PC-3 (cell line): ENCODE measurements around the gene CACNA1C. TPM values are rescaled to one million over a fixed set of nuclear protein-coding genes. Genes with fewer than 3 reads are reported as not detected.

Source experiments
- ATAC-seq: fragments of 200-7000 bp; cut with Tn5 transposase; 2 replicates; pipeline ENCODE4 v1.9.1; 2020; ENCODE audit warnings: mild to moderate bottlenecking, moderate library complexity
- BruUV-seq: library from RNA; stranded (reverse); fragments of 400-500 nt; replicated peaks from 2 replicates; lab custom pipeline; 2021; lab: Mats Ljungman, UMichigan
- CTCF ChIA-PET: fragments of 300-600 bp; sonication (Branson Sonifier 250); formaldehyde crosslinking; loops from one replicate; lab custom pipeline; 2022; ENCODE audit warnings: antibody characterized with exemption; lab: Charles Lee
- POLR2A ChIA-PET: fragments of 300-600 bp; sonication (Branson Sonifier 250); formaldehyde crosslinking; loops from one replicate; lab custom pipeline; 2022; ENCODE audit warnings: antibody characterized with exemption; ENCODE audit not compliant: unreplicated experiment; lab: Charles Lee
- DNase-seq: peaks from one replicate; pipeline ENCODE4 v3.0.0-alpha.2; 2015
- H2AFZ ChIP-seq: fragments of 300-600 bp; sonication (generic); 2 replicates; pipeline ENCODE4 v1.6.0; 2016; ENCODE audit warnings: antibody characterized with exemption, low read length
- H3F3A ChIP-seq: fragments of 300-600 bp; sonication (generic); one replicate; pipeline ENCODE4 v1.6.0; 2017; ENCODE audit warnings: antibody characterized with exemption, low read length, control low read depth, mild to moderate bottlenecking; ENCODE audit not compliant: unreplicated experiment
- H3K27ac ChIP-seq: fragments of 300-600 bp; sonication (generic); 2 replicates; pipeline ENCODE4 v1.5.1; 2016; ENCODE audit warnings: mild to moderate bottlenecking, low read length
- H3K27me3 ChIP-seq: fragments of 300-600 bp; sonication (generic); 2 replicates; pipeline ENCODE4 v1.6.1; 2016; ENCODE audit warnings: low read length, mixed read lengths
- H3K36me3 ChIP-seq: fragments of 300-600 bp; sonication (generic); 2 replicates; pipeline ENCODE4 v1.6.1; 2016; ENCODE audit warnings: low read depth, mixed run types, low read length, mixed read lengths
- H3K4me1 ChIP-seq: fragments of 300-600 bp; sonication (generic); 2 replicates; pipeline ENCODE4 v1.5.1; 2016; ENCODE audit warnings: low read length; ENCODE audit not compliant: insufficient read depth
- H3K4me2 ChIP-seq: fragments of 300-600 bp; sonication (generic); 2 replicates; pipeline ENCODE4 v1.6.0; 2016; ENCODE audit warnings: low read length
- H3K4me3 ChIP-seq: fragments of 300-600 bp; sonication (generic); 2 replicates; pipeline ENCODE4 v1.5.1; 2016; ENCODE audit warnings: mild to moderate bottlenecking, low read length, mixed read lengths
- H3K79me2 ChIP-seq: fragments of 300-600 bp; sonication (generic); 2 replicates; pipeline ENCODE4 v1.6.1; 2017; ENCODE audit warnings: low read length, mixed read lengths
- H3K9ac ChIP-seq: fragments of 300-600 bp; sonication (generic); 2 replicates; pipeline ENCODE4 v1.6.0; 2016; ENCODE audit warnings: mild to moderate bottlenecking, low read length
- H3K9me2 ChIP-seq: fragments of 300-600 bp; sonication (generic); replicated peaks from 2 replicates; pipeline ENCODE4 v1.6.1; 2016; ENCODE audit warnings: mixed run types, low read length, mixed read lengths
- H3K9me3 ChIP-seq: fragments of 300-600 bp; sonication (generic); 2 replicates; pipeline ENCODE4 v1.6.1; 2016; ENCODE audit warnings: low read length, mixed read lengths
- H4K20me1 ChIP-seq: fragments of 300-600 bp; sonication (generic); 2 replicates; pipeline ENCODE4 v1.6.1; 2016; ENCODE audit warnings: low read length, mixed read lengths
- CTCF ChIP-seq: fragments of 300-600 bp; sonication (generic); conservative IDR thresholded peaks from 2 replicates; pipeline ENCODE4 v1.5.1; 2017; ENCODE audit warnings: antibody characterized with exemption, low read depth, mild to moderate bottlenecking, low read length
- EZH2 ChIP-seq: fragments of 300-600 bp; sonication (generic); IDR thresholded peaks from one replicate; pipeline ENCODE4 v1.6.1; 2017; ENCODE audit warnings: antibody characterized with exemption, mild to moderate bottlenecking, low read length; ENCODE audit not compliant: unreplicated experiment
- EZH2phosphoT487 ChIP-seq: fragments of 300-600 bp; sonication (generic); IDR thresholded peaks from 2 replicates; pipeline ENCODE4 v1.6.1; 2018; ENCODE audit warnings: mild to moderate bottlenecking, antibody characterized with exemption, low read length, borderline replicate concordance
- intact Hi-C: fragments of 100-400 bp; cut with micrococcal nuclease; formaldehyde crosslinking; loops from 2 replicates; pipeline ENCODE4 v1.9.0; 2023
- total RNA-seq: library from RNA; depleted of rRNA; stranded (reverse); fragments of >200 nt; gene quantifications from 2 replicates; pipeline ENCODE4 v1.2.3, GENCODE V29; 2014

CACNA1C gene
- total RNA-seq, 1 experiment from 2014 or later: not detected

- intact Hi-C loops: no loop called here
- Histone ChIP-seq H3K27me3 (peaks cover 80% of the 10 kb centered on the region), H3K9me3 (no peaks in the 10 kb centered on the region), H3K4me1 (no peaks in the 10 kb centered on the region), H3F3A (no peaks in the 10 kb centered on the region), H3K4me2 (no peak overlapping the region), H4K20me1 (no peaks in the 10 kb centered on the region), H3K9me2 (no peaks in the 10 kb centered on the region), H3K36me3 (no peaks in the 10 kb centered on the region), H2AFZ (no peak overlapping the region), H3K9ac (no peak overlapping the region), H3K4me3 (no peak overlapping the region), H3K27ac (no peak overlapping the region), H3K79me2 (no peaks in the 10 kb centered on the region)
- no TSS peak for BruUV-seq
- ChIA-PET POLR2A (no interaction called here), CTCF (no interaction called here)
- TF ChIP-seq CTCF (peak; percentile 72), EZH2 (no peak), EZH2phosphoT487 (no peak)
- DNase-seq: peak; percentile 50
- no peak for ATAC-seq
Observed at GRCh38 chr12:2057041-2057794, 4.4 kb downstream of the CACNA1C start.

- no peak overlapping the region for H3K27ac ChIP-seq
- H3K4me1 ChIP-seq: no peaks in the 10 kb centered on the region
- H3K36me3 ChIP-seq: no peaks in the 10 kb centered on the region
- BruUV-seq: no TSS peak
- H3F3A ChIP-seq: no peaks in the 10 kb centered on the region
- no peak for ATAC-seq
- H4K20me1 ChIP-seq: no peaks in the 10 kb centered on the region
- H3K9ac ChIP-seq: no peak overlapping the region
- no peaks in the 10 kb centered on the region for H3K9me2 ChIP-seq
- TF ChIP-seq EZH2phosphoT487 (no peak), CTCF (no peak), EZH2 (no peak)
- H2AFZ ChIP-seq: no peak overlapping the region
- no peak overlapping the region for H3K4me3 ChIP-seq
- no peaks in the 10 kb centered on the region for H3K79me2 ChIP-seq
- H3K4me2 ChIP-seq: no peak overlapping the region
- H3K27me3 ChIP-seq: peaks cover 86% of the 10 kb centered on the region
- POLR2A ChIA-PET: no interaction called here
- intact Hi-C loops: no loop called here
- no peak for DNase-seq
- no peaks in the 10 kb centered on the region for H3K9me3 ChIP-seq
- CTCF ChIA-PET: no interaction called here
Observed at GRCh38 chr12:2057795-2058408, 5.1 kb downstream of the CACNA1C start.

GRCh38 chr12:2058837-2059236 is 6.0 kb downstream of the CACNA1C start:
- POLR2A ChIA-PET: no interaction called here
- no peaks in the 10 kb centered on the region for H3K79me2 ChIP-seq
- H3K4me1 ChIP-seq: no peaks in the 10 kb centered on the region
- no peak for DNase-seq
- no peak for TF ChIP-seq EZH2phosphoT487
- TF ChIP-seq EZH2: no peak
- TF ChIP-seq CTCF: no peak
- no peak overlapping the region for H3K4me2 ChIP-seq
- H3F3A ChIP-seq: no peaks in the 10 kb centered on the region
- intact Hi-C loops: no loop called here
- H3K4me3 ChIP-seq: no peak overlapping the region
- no peak for ATAC-seq
- H2AFZ ChIP-seq: no peak overlapping the region
- no peak overlapping the region for H3K9ac ChIP-seq
- H3K9me2 ChIP-seq: no peaks in the 10 kb centered on the region
- no peaks in the 10 kb centered on the region for H3K9me3 ChIP-seq
- BruUV-seq: no TSS peak
- H3K36me3 ChIP-seq: no peaks in the 10 kb centered on the region
- H3K27ac ChIP-seq: no peak overlapping the region
- peaks cover 89% of the 10 kb centered on the region for H3K27me3 ChIP-seq
- CTCF ChIA-PET: no interaction called here
- H4K20me1 ChIP-seq: no peaks in the 10 kb centered on the region
